ENCODE data around the gene MOK.

- TF ChIP-seq, protein P1, sequence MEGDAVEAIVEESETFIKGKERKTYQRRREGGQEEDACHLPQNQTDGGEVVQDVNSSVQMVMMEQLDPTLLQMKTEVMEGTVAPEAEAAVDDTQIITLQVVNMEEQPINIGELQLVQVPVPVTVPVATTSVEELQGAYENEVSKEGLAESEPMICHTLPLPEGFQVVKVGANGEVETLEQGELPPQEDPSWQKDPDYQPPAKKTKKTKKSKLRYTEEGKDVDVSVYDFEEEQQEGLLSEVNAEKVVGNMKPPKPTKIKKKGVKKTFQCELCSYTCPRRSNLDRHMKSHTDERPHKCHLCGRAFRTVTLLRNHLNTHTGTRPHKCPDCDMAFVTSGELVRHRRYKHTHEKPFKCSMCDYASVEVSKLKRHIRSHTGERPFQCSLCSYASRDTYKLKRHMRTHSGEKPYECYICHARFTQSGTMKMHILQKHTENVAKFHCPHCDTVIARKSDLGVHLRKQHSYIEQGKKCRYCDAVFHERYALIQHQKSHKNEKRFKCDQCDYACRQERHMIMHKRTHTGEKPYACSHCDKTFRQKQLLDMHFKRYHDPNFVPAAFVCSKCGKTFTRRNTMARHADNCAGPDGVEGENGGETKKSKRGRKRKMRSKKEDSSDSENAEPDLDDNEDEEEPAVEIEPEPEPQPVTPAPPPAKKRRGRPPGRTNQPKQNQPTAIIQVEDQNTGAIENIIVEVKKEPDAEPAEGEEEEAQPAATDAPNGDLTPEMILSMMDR (IDR thresholded peaks at IDR 0.05; ENCODE audit: low read depth, low read length): no peak
- TF ChIP-seq POLR2A (IDR thresholded peaks at IDR 0.05; ENCODE audit: extremely low read depth, insufficient read length): no peak
Measured at GRCh38 chr14:102344084-102344483, 39.1 kb upstream of the MOK start.

Measured in NB4 (cell line).